H1 (cell line): Measurements from ENCODE around the gene HRH3. TPM values are rescaled to one million over a fixed set of nuclear protein-coding genes. Genes with fewer than 3 reads are reported as not detected.

ENCODE experiments used
- CHD7 ChIP-seq: fragments of 300-600 bp; sonication (generic); IDR thresholded peaks from 2 replicates; pipeline ENCODE4 v1.7.1; 2012; ENCODE audit warnings: low read length, moderate library complexity, mild to moderate bottlenecking, inconsistent platforms; ENCODE audit not compliant: insufficient replicate concordance
- CTCF ChIP-seq, 3 experiments: IDR thresholded peaks; 1 replicate in 2 of 3; 2 replicates in 1 of 3; pipeline versions ENCODE4 v1.5.1 to v1.6.1; 2011; ENCODE audit warnings: low read length in 3 of 3, mild to moderate bottlenecking in 3 of 3, inconsistent platforms in 2 of 3, low read depth in 1 of 3, moderate library complexity in 1 of 3; ENCODE audit not compliant: insufficient read depth in 1 of 3; ENCODE audit errors: control extremely low read depth in 1 of 3
- GTF2F1 ChIP-seq: IDR thresholded peaks from 2 replicates; pipeline ENCODE4 v1.6.1; 2012; ENCODE audit warnings: low read depth, low read length, improper control_type of control experiment, borderline replicate concordance
- POLR2AphosphoS5 ChIP-seq: IDR thresholded peaks from 2 replicates; pipeline ENCODE4 v1.6.1; 2011; ENCODE audit warnings: low read depth, low read length
- polyA plus RNA-seq, 7 experiments: library from polyadenylated mRNA; depleted of rRNA in 3 of 7; stranded (reverse) in 5 of 7; unstranded in 2 of 7; fragments of >200 nt in 5 of 7; fragments of 200-250 nt in 2 of 7; gene quantifications; 1 replicate in 5 of 7; 2 replicates in 1 of 7; 4 replicates in 1 of 7; pipeline versions ENCODE4 v1.2.1 to v1.2.3, GENCODE V29; 2011 to 2013; ENCODE audit warnings: missing spikeins in 2 of 7, mixed read lengths in 2 of 7
- total RNA-seq: library from RNA; stranded (reverse); fragmentation: NEBNext Ultra II Directional; extraction: Animal tissue kit (Norgen Biotek cat#: 25700); gene quantifications from 2 replicates; pipeline ENCODE4 v1.2.1, GENCODE V29; 2021
- TF ChIP-seq, protein P1 (sequence below): IDR thresholded peaks from 2 replicates; pipeline ENCODE4 v1.6.1; 2011; ENCODE audit warnings: low read depth, mild to moderate bottlenecking, low read length; ENCODE audit not compliant: insufficient read depth

The HRH3 gene
- total and polyA plus RNA-seq, 2 of the 8 experiments (the other 6 are each of a cell fraction or from before 2014, with no cell fraction given), result 2.0 to 4.5 TPM

DNA sequence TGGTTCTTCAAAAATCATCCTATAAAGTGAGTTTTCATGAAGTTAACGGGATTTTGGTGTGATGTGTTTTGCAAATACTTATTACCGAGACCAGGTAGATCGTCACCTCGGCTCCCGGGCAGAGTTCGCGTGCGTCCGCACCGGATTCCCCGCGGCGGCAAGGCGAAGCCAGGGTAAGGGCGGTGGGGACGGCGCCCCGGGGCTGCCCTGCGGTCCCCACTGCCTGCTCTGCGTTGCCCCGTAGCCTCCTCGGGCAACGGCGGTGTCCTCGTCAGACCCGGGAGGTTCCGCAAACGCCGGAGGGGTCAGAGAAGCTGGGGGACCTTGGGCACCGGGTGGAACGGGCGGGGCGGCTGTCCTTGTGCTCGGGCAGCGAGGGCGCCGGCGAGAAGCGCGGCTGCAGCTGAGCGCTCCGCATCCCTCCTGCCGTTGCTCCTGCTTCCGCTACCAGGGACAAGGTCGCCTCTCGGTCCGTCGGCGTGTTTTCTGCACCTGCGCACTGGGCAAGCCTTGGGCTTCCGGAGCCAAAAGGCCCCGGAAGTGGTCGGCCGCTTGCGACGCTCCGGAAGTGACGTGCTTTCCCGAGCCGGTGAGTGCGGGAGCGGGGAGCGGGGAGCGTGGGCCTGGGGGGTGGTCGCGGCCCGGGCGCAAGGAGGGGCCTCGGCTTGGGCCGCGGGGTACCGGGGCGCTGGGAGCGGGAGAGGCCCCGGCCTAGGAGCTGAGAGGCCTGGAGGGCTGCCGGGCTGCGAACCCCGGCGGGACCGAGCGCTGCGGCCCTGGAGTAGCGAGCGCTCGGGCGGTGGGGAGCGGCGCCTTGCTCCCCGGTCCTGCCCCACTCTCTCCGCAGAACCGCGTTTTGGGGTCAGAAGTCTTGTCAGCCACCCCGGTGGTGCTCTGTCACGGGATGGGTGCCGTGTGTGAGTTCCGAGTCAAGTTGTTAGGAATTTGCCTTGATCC lies 37.3 kb downstream of the HRH3 start, which contains the start of gene MTG2 (continued):
- TF ChIP-seq CTCF (IDR thresholded peaks at IDR 0.05; ENCODE audit: control extremely low read depth in 1 of 3, insufficient read depth in 1 of 3, low read depth in 1 of 3, low read length in 3 of 3) (no peak), POLR2AphosphoS5 (peak; percentile 98), CHD7 (no peak), GTF2F1 (0 out of 2 replicates have a peak, but pooled peaks have one; percentile 64)
- TF ChIP-seq, protein P1, sequence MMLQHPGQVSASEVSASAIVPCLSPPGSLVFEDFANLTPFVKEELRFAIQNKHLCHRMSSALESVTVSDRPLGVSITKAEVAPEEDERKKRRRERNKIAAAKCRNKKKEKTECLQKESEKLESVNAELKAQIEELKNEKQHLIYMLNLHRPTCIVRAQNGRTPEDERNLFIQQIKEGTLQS, result peak; percentile 68; the same call in 1 of the 2 replicates
